RPMI8226 (cell line): ENCODE data around the gene CASKIN1.
A peak's percentile ranks its signal among the peaks of the same experiment; 100 is the strongest.

Experiments used
- DNase-seq: peaks from one replicate; pipeline ENCODE4 v3.0.0-alpha.2; 2015

Gene CASKIN1

DNA sequence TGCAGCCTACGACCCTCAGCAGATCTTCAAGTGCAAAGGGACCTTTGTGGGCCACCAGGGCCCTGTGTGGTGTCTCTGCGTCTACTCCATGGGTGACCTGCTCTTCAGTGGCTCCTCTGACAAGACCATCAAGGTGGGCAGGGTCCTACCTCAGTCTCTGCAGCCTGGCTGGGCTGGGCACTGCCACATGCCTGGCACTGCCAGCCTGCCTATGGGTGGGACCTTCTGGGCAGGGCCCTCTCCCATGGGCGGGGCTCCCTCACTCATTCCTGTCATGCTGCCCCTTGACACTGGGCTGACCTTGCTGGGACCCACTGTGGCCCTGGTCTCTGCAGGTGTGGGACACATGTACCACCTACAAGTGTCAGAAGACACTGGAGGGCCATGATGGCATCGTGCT, 22.5 kb downstream of the CASKIN1 start:
- DNase-seq, result no peak

- no peak for DNase-seq
These were observed 23.0 kb downstream of the CASKIN1 start for GRCh38 chr16:2173366-2173765.

DNA sequence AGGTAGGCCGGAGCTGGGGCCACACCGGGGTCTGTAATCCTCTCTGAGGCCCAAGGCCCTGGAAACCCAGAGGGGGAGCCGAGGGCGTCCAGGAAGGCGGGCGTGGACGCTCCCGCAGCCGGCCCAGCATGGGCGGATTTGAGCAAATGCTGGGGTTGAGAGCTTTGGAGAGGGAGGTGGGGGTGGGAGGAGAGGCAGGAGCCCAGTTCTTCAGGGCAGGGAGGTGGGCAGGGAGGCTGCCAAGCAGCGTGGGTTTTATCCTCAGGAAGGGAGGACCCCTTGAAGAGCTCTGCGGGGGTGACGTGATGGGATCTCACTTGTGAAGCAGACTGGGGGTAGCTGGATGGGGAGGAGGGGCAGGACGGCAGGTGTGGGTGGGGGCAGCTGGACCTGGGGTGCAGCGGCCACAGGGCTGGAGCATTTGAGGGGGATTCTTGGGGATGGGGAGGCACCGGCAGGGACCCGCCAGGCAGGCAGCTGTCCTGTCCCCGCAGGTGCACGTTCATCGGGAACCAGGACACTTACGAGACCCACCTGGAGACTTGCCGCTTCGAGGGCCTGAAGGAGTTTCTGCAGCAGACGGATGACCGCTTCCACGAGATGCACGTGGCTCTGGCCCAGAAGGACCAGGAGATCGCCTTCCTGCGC, 23.6 kb downstream of the CASKIN1 start:
- DNase-seq, result no peak

DNA sequence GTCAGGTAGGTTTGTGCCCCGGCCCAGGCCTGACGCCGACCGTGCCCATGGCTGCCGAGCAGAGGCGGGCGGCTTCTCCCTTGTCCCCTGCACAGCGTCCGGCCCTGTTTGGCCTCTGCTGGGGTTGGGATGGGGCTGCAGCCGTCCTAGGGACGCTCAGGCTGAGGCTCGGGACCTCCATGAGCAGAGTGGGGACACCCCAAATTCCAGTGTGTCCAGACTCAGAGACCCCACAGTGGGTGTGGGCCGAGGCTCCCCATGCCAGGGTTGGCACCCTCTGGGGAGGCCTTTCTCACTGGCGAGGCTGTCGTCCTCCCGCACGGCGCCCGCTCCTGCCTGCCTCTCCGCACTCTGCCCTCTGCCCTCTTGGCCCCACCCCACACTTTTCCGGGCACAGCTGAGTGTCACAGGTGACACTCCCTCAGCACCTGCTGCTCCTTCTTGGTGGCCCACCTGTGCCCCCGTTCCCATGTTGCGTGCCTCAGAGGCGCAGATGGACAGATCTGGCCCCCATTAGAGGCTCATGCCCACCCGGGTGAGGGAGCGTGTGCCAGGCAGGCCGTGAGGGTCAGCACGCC, 24.7 kb downstream of the CASKIN1 start:
- no peak for DNase-seq

GRCh38 chr16:2170587-2171435, 25.6 kb downstream of the CASKIN1 start:
- DNase-seq, result no peak

DNA sequence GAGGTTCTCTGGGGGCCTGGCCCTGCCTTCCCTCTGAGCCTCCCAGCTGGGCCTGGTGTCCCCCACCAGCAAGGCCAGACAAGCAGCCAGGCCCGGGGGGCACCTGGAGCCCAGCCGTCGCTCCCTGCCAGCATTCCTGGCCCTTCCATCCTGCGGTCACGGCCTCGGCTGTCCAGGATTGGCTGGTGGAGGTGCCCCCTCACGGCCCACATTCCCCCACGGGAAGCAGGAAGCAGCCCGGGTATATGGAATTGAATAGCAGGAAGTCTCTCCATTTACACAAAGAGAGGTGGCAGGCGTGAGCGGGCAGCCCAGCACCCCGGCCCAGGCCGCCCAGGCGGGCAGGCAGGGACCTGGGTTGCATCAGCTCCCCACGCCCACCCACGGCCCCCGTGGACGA, 26.3 kb downstream of the CASKIN1 start:
- no peak for DNase-seq

- DNase-seq, result no peak
These were observed 29.3 kb downstream of the CASKIN1 start for GRCh38 chr16:2167068-2167638.

- DNase-seq, result no peak
These were observed 29.9 kb downstream of the CASKIN1 start for GRCh38 chr16:2166263-2167067.

DNA sequence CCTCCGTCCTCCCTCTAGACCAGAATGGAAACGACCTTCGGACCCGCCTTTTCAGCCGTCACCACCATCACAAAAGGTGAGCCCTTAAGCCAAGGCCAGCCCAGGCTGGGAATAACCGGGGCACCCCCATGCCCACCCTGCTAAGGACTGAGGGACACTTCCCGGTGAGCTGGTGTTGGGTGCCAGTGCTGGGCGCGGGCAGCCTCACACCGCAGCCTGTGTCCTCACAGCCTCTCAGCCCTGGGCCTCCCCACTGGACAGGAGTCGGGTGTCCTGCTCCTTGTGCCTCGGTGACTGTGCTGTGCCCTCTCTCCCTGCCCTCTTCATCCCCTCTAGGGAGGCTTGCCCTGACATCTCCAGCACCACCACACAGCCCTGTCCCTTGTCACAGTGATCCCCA, 30.5 kb downstream of the CASKIN1 start:
- no peak for DNase-seq

DNA sequence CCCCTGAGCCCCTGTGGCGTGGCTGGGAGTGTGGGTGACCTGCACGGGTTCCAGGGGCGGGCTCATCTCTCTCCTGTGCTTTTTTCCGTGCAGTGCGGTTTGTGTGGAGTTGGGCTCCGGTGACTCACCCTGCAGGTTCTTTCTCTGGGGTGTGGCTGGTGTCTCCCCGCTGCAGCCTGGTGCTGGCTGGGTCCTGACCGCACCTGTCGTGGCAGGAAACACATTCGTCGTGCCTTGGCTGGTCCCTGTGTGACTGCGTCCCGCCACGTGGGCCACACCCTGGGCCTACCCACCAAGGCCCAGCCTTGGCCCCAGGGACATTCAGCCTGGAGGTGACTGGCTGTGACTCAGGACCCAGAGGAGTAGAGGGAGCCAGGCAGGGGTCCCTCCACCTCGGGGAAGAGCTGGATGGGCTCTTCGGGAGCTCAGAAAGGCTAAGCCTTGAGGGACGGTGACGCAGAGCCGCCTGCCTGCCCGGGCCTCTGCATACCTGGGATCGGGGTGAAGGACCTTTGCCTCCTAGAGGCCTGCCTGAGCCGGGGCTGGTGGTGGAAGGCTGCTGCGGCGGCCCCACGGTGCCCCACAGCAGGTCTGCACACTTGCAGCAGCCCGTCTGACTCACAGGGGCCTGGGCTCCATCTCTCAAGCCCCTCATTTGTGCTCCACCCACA, 33.1 kb downstream of the CASKIN1 start:
- DNase-seq, result no peak

DNA sequence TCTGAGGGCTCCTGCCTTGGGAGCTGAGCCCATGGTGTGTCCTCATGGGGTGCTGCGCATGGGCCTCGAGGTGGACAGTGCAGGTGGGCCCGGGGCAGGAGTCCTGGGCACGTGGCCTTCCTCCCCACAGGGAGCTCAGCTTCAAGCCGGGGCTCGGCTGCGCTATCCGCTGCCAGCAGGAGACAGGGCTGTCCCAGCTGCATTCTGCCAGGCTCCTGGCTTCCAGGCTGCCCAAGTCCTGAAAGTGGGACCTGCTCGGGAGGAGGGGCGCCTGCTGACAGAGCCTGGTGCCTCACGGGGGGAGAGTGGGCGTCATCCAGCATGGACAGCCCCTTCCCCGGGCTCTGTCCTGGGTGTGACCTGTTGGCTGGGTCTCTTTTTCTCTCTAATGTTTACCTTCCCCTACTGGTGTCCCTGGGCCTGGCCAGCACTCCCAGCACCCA, 33.7 kb downstream of the CASKIN1 start:
- DNase-seq, result no peak

GRCh38 chr16:2161911-2162310, 34.5 kb downstream of the CASKIN1 start:
- DNase-seq, result no peak

DNA sequence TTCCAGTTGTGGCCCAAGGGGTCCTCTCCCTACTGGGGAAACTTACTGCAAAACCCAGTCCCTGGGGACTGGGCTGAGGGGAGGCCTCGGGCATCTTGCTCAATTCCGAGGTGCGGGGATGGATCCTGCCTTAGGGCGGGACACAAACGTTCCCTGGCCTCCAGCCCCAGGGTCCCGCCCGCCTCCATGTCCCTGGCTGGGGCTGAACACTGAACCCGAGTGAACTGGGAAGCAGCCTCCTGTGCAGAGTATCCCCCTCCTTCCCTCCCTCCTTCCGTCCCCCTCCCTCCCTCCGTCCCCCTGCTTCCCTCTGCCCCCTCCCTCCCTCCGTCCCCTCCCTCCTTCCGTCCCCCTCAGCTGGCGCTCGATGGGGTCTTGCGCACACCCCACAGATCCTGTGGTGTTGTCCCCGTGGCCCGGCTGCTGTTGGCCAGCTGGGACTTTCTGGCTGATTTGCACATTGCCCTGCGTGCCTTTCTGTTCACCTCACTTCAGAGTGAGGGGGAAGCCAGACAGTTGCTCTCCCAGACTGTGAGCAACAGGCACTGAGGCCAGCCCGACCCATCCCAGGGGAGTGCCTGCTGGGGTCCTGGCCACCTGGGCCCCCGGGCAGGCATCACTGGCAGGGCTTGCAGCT, 35.4 kb downstream of the CASKIN1 start:
- DNase-seq, result no peak

DNA sequence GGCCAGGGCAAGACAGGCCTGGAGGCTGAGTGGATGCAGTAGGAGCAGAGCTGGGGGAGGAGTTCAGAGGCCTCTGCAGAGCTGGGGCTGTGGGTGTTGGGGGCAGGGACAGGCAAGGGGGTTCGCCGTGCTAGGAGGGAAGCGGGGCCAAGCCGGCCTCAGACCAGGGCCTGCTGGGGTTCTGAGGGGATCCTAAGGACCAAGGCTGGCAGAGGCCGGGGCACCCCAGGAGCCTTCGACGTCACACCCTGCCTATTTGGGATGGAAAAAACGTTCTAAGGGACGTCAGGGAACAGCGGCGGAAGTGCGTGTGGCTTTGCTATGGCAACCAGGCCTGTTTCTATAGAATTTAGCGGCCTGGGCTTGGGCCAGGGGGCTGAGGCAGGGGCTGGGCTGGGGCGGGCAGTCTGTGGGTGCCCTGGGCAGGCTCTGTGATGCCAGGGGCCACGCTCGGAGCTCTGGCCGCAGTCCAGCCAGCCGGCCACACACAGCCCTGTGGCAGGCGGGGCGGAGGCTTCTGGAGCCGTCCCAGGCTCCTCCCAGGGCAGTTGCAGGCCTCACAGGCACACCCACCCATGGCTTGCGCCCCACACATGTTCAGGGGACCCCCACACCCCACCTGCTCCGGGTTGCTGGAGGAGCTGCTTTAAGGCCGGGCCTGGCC, 37.1 kb downstream of the CASKIN1 start:
- no peak for DNase-seq

DNA sequence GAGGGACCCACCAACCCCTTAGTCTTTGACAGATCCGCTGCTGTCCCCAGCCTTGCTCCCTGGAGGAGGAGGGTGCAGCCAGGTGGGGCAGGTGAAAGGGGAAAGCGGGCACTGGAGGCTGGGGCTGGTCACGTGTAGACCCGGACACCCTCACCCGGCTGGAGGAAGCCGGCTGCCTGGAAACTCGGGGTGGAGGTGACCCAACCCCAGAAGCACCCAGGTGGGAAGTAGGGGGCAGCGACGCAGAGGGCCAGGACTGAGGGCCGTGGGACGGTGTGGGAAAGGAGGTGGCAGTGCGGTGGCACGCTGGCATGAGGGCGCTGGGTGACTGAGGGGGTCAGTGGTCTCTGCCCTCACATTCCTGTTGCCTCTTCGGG, 38.2 kb downstream of the CASKIN1 start:
- DNase-seq, result no peak

GRCh38 chr16:2157480-2158261, 38.7 kb downstream of the CASKIN1 start:
- DNase-seq, result no peak

- no peak for DNase-seq
These were observed 39.6 kb downstream of the CASKIN1 start for GRCh38 chr16:2156849-2157224.

DNA sequence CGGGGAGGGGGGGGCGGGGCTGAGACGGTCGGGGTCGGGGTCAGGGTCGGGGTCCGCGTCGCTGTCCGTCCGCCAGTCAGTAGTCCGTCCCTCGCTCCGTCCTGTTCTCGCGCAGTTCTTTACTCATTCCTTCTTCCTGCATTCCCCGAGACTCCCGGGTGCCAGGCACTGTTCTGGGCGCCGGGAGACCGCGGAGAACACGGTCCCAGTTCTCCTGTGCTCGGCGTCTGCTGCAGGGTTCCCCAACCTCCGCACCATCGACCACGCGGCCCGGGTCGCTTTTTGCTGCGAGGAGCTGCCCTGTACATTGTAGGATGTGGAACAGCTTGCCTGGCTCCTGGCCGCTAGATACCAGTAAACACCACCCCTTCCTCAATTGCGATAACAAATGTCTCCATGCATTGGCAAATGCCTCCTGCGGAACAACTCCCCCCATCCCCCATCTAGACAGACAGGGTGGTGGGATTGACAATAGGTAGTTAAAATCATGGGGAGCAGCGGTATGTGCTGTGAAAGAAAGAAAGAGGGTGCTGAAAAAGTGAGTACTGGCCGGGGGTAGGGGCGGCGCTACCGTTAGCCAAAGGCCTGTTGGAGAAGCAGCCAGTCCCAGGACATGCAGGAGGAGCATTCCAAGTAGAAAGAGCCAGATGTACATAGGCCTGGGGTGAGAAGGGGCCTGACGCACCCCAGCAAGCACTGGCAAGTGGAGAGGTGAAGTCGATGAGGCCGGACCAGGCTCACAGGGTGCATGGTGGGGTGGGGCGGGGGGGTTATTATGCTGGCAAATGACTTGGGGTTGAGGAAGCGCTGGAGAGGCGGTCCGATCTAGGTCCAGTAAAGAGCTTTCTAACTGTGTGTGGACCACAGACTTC, 40.2 kb downstream of the CASKIN1 start:
- DNase-seq, result peak; percentile 33
